Measurements from ENCODE around the gene CPXM2.

GRCh38 chr10:123729523-123729922 is 162.1 kb downstream of the CPXM2 start:
- TF ChIP-seq, protein P1, sequence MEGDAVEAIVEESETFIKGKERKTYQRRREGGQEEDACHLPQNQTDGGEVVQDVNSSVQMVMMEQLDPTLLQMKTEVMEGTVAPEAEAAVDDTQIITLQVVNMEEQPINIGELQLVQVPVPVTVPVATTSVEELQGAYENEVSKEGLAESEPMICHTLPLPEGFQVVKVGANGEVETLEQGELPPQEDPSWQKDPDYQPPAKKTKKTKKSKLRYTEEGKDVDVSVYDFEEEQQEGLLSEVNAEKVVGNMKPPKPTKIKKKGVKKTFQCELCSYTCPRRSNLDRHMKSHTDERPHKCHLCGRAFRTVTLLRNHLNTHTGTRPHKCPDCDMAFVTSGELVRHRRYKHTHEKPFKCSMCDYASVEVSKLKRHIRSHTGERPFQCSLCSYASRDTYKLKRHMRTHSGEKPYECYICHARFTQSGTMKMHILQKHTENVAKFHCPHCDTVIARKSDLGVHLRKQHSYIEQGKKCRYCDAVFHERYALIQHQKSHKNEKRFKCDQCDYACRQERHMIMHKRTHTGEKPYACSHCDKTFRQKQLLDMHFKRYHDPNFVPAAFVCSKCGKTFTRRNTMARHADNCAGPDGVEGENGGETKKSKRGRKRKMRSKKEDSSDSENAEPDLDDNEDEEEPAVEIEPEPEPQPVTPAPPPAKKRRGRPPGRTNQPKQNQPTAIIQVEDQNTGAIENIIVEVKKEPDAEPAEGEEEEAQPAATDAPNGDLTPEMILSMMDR (IDR thresholded peaks at IDR 0.05; ENCODE audit: insufficient read depth, low read length) = no peak
- TF ChIP-seq GABPA (IDR thresholded peaks at IDR 0.05; ENCODE audit: low read depth) = no peak
- no peak for TF ChIP-seq SPI1 (IDR thresholded peaks at IDR 0.05; ENCODE audit: borderline replicate concordance, low read depth)
- no peak for TF ChIP-seq POLR2AphosphoS5 (IDR thresholded peaks at IDR 0.05; ENCODE audit: low read depth)
- TF ChIP-seq, protein P2, sequence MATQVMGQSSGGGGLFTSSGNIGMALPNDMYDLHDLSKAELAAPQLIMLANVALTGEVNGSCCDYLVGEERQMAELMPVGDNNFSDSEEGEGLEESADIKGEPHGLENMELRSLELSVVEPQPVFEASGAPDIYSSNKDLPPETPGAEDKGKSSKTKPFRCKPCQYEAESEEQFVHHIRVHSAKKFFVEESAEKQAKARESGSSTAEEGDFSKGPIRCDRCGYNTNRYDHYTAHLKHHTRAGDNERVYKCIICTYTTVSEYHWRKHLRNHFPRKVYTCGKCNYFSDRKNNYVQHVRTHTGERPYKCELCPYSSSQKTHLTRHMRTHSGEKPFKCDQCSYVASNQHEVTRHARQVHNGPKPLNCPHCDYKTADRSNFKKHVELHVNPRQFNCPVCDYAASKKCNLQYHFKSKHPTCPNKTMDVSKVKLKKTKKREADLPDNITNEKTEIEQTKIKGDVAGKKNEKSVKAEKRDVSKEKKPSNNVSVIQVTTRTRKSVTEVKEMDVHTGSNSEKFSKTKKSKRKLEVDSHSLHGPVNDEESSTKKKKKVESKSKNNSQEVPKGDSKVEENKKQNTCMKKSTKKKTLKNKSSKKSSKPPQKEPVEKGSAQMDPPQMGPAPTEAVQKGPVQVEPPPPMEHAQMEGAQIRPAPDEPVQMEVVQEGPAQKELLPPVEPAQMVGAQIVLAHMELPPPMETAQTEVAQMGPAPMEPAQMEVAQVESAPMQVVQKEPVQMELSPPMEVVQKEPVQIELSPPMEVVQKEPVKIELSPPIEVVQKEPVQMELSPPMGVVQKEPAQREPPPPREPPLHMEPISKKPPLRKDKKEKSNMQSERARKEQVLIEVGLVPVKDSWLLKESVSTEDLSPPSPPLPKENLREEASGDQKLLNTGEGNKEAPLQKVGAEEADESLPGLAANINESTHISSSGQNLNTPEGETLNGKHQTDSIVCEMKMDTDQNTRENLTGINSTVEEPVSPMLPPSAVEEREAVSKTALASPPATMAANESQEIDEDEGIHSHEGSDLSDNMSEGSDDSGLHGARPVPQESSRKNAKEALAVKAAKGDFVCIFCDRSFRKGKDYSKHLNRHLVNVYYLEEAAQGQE (IDR thresholded peaks at IDR 0.05; ENCODE audit: insufficient replicate concordance, low read depth) = no peak
